Transverse colon (tissue), 4 donors: ENCODE results near the gene SLC6A20. TPM values are rescaled to one million over a fixed set of nuclear protein-coding genes. Genes with fewer than 3 reads are reported as not detected.

Source experiments
- DNase-seq: peaks from one replicate; pipeline ENCODE4 v3.0.0-alpha.2; 2019
- H3K27ac ChIP-seq, 4 donors: fragments of 200-600 bp; sonication (generic); 2 replicates each; pipeline ENCODE4 v1.5.1; 2016 to 2018; ENCODE audit warnings: inconsistent platforms in 4 of 4
- H3K27me3 ChIP-seq: fragments of 200-600 bp; sonication (generic); 2 replicates; pipeline ENCODE4 v1.5.1; 2017; ENCODE audit warnings: inconsistent platforms
- H3K36me3 ChIP-seq, 4 donors: fragments of 200-600 bp; sonication (generic); 2 replicates each; pipeline ENCODE4 v1.5.1; 2017 to 2019; ENCODE audit warnings: inconsistent platforms in 4 of 4
- H3K4me1 ChIP-seq, 4 donors: fragments of 200-600 bp; sonication (generic); 2 replicates each; pipeline ENCODE4 v1.5.1; 2017 to 2020; ENCODE audit warnings: inconsistent platforms in 4 of 4
- H3K4me3 ChIP-seq, 4 donors: fragments of 200-600 bp; sonication (generic); 1 replicate in 1 of 4; 2 replicates in 3 of 4; pipeline versions ENCODE4 v1.5.1 to v1.6.1; 2017 to 2019; ENCODE audit warnings: inconsistent platforms in 4 of 4
- H3K9me3 ChIP-seq, 2 donors: fragments of 200-600 bp; sonication (generic); 2 replicates each; pipeline ENCODE4 v1.5.1; 2017 to 2019; ENCODE audit warnings: inconsistent platforms in 2 of 2
- CTCF ChIP-seq, 5 experiments: fragments of 200-600 bp in 3 of 5; fragments of 450-650 bp in 2 of 5; sonication (generic) in 3 of 5; IDR thresholded peaks; 1 replicate in 2 of 5; 2 replicates in 3 of 5; pipeline ENCODE4 v1.5.1; 2016 to 2017; ENCODE audit warnings: antibody characterized with exemption in 5 of 5, inconsistent platforms in 3 of 5, mild to moderate bottlenecking in 2 of 5, moderate library complexity in 1 of 5
- EP300 ChIP-seq: sonication (generic); formaldehyde crosslinking; IDR thresholded peaks from one replicate; pipeline ENCODE4 v1.6.1; 2017; ENCODE audit warnings: antibody characterized with exemption, low read depth
- POLR2A ChIP-seq: fragments of 450-650 bp; IDR thresholded peaks from one replicate; pipeline ENCODE4 v1.6.1; 2016; ENCODE audit warnings: antibody characterized with exemption, mild to moderate bottlenecking, moderate library complexity
- POLR2AphosphoS5 ChIP-seq, 3 donors: sonication (generic); formaldehyde crosslinking; IDR thresholded peaks; one replicate each; pipeline ENCODE4 v1.6.1; 2016; ENCODE audit warnings: antibody characterized with exemption in 3 of 3
- WGBS, 2 donors: methylation state at CpG; one replicate each; pipeline ENCODE4 v1.1.5; 2018; ENCODE audit warnings: low coverage in 1 of 2; 5-methylcytosine and 5-hydroxymethylcytosine counted together
- in situ Hi-C, 4 donors: fragments of 200-750 bp; cut with MboI; loops; one replicate each; pipeline versions ENCODE4 v1.15.0 to v1.15.1; 2017; ENCODE audit warnings: low sequenced_read_pairs in 3 of 4, low pct_ligation_motif_present in 1 of 4, low pct_unique_long_range_greater_than_20kb in 1 of 4
- intact Hi-C: fragments of 100-400 bp; cut with DNase I; formaldehyde crosslinking; loops from one replicate; pipeline ENCODE4 v1.15.1; 2023; ENCODE audit warnings: low total_unique reads
- total RNA-seq, 4 donors: library from RNA; depleted of rRNA; stranded (reverse); fragments of >200 nt; gene quantifications; one replicate each; pipeline ENCODE4 v1.1.0, GENCODE V29; 2016

SLC6A20 gene
- total RNA-seq, 4 donors from 2014 or later = 0.32 to 0.41 TPM; not detected in 2

- Histone ChIP-seq H3K4me1 (no peaks in the 10 kb centered on the region), H3K27ac (no peak overlapping the region), H3K4me3 (no peak overlapping the region), H3K9me3 (no peaks in the 10 kb centered on the region), H3K27me3 (no peaks in the 10 kb centered on the region), H3K36me3 (no peaks in the 10 kb centered on the region)
- TF ChIP-seq CTCF (IDR thresholded peaks at IDR 0.05) = no peak
- no peak for TF ChIP-seq POLR2A
- TF ChIP-seq EP300 = no peak
- TF ChIP-seq POLR2AphosphoS5 (IDR thresholded peaks at IDR 0.05) = no peak
- in situ Hi-C loops (no loop called here), intact Hi-C loops (no loop called here)
- DNase-seq = no peak
- 88 to 92% methylated on average over 4 of the region's 4 CpGs for WGBS, 2 donors
Measured at GRCh38 chr3:45789235-45789812, 7.0 kb downstream of the SLC6A20 start.

DNA sequence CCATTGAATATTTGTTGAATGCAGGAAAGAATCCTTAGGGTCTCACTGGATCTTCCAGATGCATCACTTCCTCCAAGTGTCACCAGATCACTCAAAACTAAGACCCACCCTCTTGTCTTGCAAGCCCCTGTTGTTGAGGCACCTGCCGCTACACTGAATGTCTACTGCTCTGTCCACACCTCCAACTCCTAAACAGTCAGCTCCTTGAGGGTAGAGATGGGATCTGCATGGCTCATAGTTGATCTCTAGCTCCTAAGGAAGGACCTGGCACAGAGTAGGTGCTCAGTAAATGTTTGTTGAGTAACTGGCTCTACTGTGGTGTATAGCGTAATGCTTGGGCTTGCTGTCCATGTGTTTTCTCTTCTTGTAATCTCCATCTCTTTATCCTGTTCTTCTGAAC is 8.8 kb downstream of the SLC6A20 start:
- in situ Hi-C loops (no loop called here), intact Hi-C loops (no loop called here)
- no peak overlapping the region for H3K27ac ChIP-seq
- no peak for DNase-seq
- H3K4me3 ChIP-seq = no peak overlapping the region
- WGBS, 2 donors = 100% methylated on average over 1 to 2 of the region's 2 CpGs
- TF ChIP-seq POLR2A (no peak), EP300 (no peak), CTCF (IDR thresholded peaks at IDR 0.05) (no peak), POLR2AphosphoS5 (IDR thresholded peaks at IDR 0.05) (no peak)
- H3K27me3 ChIP-seq = no peaks in the 10 kb centered on the region
- H3K36me3 ChIP-seq = no peaks in the 10 kb centered on the region
- no peaks in the 10 kb centered on the region for H3K9me3 ChIP-seq
- H3K4me1 ChIP-seq = no peaks in the 10 kb centered on the region

- Histone ChIP-seq H3K36me3 (no peaks in the 10 kb centered on the region), H3K27me3 (no peaks in the 10 kb centered on the region), H3K4me1 (no peaks in the 10 kb centered on the region), H3K4me3 (no peak overlapping the region), H3K27ac (no peak overlapping the region), H3K9me3 (no peaks in the 10 kb centered on the region)
- DNase-seq = no peak
- WGBS, 2 donors = 50 to 75% methylated on average over 1 to 4 of the region's 4 CpGs
- TF ChIP-seq CTCF (IDR thresholded peaks at IDR 0.05) = no peak
- no peak for TF ChIP-seq POLR2A
- TF ChIP-seq EP300 = no peak
- no peak for TF ChIP-seq POLR2AphosphoS5 (IDR thresholded peaks at IDR 0.05)
- in situ Hi-C loops = no loop called here
- intact Hi-C loops = no loop called here
Measured at GRCh38 chr3:45786801-45787495, 9.4 kb downstream of the SLC6A20 start.

DNA sequence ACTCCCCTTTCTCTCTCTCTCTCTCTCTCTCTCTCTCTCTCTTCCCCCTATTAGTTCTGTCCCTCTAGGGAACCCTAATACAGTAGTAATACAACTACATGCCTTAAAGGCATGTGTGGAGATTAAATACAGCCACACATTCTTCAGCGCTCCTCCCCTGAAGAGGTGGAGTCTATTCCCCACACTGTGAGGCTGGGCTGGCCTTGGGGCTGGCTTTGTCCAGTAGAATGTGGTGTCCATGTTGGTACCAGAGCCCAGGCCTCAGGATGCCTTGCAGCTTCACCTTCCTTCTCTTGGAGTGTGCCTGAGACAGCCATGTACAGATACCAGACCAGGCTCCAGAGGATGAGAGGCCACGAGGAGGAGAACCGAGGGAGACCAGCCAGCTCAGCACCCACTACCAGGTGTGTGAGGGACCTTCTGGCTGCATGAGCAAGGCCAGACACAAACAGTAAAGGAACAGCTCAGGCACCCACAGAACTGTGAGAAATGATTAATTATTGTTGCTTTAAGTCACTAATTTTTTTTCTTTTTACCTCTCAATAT is 10.7 kb downstream of the SLC6A20 start:
- intact Hi-C loops (no loop called here), in situ Hi-C loops (no loop called here)
- DNase-seq = no peak
- no peaks in the 10 kb centered on the region for H3K9me3 ChIP-seq
- TF ChIP-seq EP300 (no peak), POLR2A (no peak), CTCF (IDR thresholded peaks at IDR 0.05) (no peak), POLR2AphosphoS5 (IDR thresholded peaks at IDR 0.05) (no peak)
- no peak overlapping the region for H3K27ac ChIP-seq
- H3K4me1 ChIP-seq = no peaks in the 10 kb centered on the region
- H3K36me3 ChIP-seq = no peaks in the 10 kb centered on the region
- H3K4me3 ChIP-seq = no peak overlapping the region
- H3K27me3 ChIP-seq = no peaks in the 10 kb centered on the region
- 80 to 86% methylated on average over 1 to 3 of the region's 3 CpGs for WGBS, 2 donors
